PC-3 (cell line): ENCODE data around the gene BOLA3. TPM values are rescaled to one million over a fixed set of nuclear protein-coding genes. Genes with fewer than 3 reads are reported as not detected.

Source experiments
- ATAC-seq: fragments of 200-7000 bp; cut with Tn5 transposase; 2 replicates; pipeline ENCODE4 v1.9.1; 2020; ENCODE audit warnings: mild to moderate bottlenecking, moderate library complexity
- BruUV-seq: library from RNA; stranded (reverse); fragments of 400-500 nt; replicated peaks from 2 replicates; lab custom pipeline; 2021; lab: Mats Ljungman, UMichigan
- CTCF ChIA-PET: fragments of 300-600 bp; sonication (Branson Sonifier 250); formaldehyde crosslinking; loops from one replicate; lab custom pipeline; 2022; ENCODE audit warnings: antibody characterized with exemption; lab: Charles Lee
- POLR2A ChIA-PET: fragments of 300-600 bp; sonication (Branson Sonifier 250); formaldehyde crosslinking; loops from one replicate; lab custom pipeline; 2022; ENCODE audit warnings: antibody characterized with exemption; ENCODE audit not compliant: unreplicated experiment; lab: Charles Lee
- DNase-seq: peaks from one replicate; pipeline ENCODE4 v3.0.0-alpha.2; 2015
- H2AFZ ChIP-seq: fragments of 300-600 bp; sonication (generic); 2 replicates; pipeline ENCODE4 v1.6.0; 2016; ENCODE audit warnings: antibody characterized with exemption, low read length
- H3F3A ChIP-seq: fragments of 300-600 bp; sonication (generic); one replicate; pipeline ENCODE4 v1.6.0; 2017; ENCODE audit warnings: antibody characterized with exemption, low read length, control low read depth, mild to moderate bottlenecking; ENCODE audit not compliant: unreplicated experiment
- H3K27ac ChIP-seq: fragments of 300-600 bp; sonication (generic); 2 replicates; pipeline ENCODE4 v1.5.1; 2016; ENCODE audit warnings: mild to moderate bottlenecking, low read length
- H3K27me3 ChIP-seq: fragments of 300-600 bp; sonication (generic); 2 replicates; pipeline ENCODE4 v1.6.1; 2016; ENCODE audit warnings: low read length, mixed read lengths
- H3K36me3 ChIP-seq: fragments of 300-600 bp; sonication (generic); 2 replicates; pipeline ENCODE4 v1.6.1; 2016; ENCODE audit warnings: low read depth, mixed run types, low read length, mixed read lengths
- H3K4me1 ChIP-seq: fragments of 300-600 bp; sonication (generic); 2 replicates; pipeline ENCODE4 v1.5.1; 2016; ENCODE audit warnings: low read length; ENCODE audit not compliant: insufficient read depth
- H3K4me2 ChIP-seq: fragments of 300-600 bp; sonication (generic); 2 replicates; pipeline ENCODE4 v1.6.0; 2016; ENCODE audit warnings: low read length
- H3K4me3 ChIP-seq: fragments of 300-600 bp; sonication (generic); 2 replicates; pipeline ENCODE4 v1.5.1; 2016; ENCODE audit warnings: mild to moderate bottlenecking, low read length, mixed read lengths
- H3K79me2 ChIP-seq: fragments of 300-600 bp; sonication (generic); 2 replicates; pipeline ENCODE4 v1.6.1; 2017; ENCODE audit warnings: low read length, mixed read lengths
- H3K9ac ChIP-seq: fragments of 300-600 bp; sonication (generic); 2 replicates; pipeline ENCODE4 v1.6.0; 2016; ENCODE audit warnings: mild to moderate bottlenecking, low read length
- H3K9me2 ChIP-seq: fragments of 300-600 bp; sonication (generic); replicated peaks from 2 replicates; pipeline ENCODE4 v1.6.1; 2016; ENCODE audit warnings: mixed run types, low read length, mixed read lengths
- H3K9me3 ChIP-seq: fragments of 300-600 bp; sonication (generic); 2 replicates; pipeline ENCODE4 v1.6.1; 2016; ENCODE audit warnings: low read length, mixed read lengths
- H4K20me1 ChIP-seq: fragments of 300-600 bp; sonication (generic); 2 replicates; pipeline ENCODE4 v1.6.1; 2016; ENCODE audit warnings: low read length, mixed read lengths
- EZH2 ChIP-seq: fragments of 300-600 bp; sonication (generic); IDR thresholded peaks from one replicate; pipeline ENCODE4 v1.6.1; 2017; ENCODE audit warnings: antibody characterized with exemption, mild to moderate bottlenecking, low read length; ENCODE audit not compliant: unreplicated experiment
- EZH2phosphoT487 ChIP-seq: fragments of 300-600 bp; sonication (generic); IDR thresholded peaks from 2 replicates; pipeline ENCODE4 v1.6.1; 2018; ENCODE audit warnings: mild to moderate bottlenecking, antibody characterized with exemption, low read length, borderline replicate concordance
- intact Hi-C: fragments of 100-400 bp; cut with micrococcal nuclease; formaldehyde crosslinking; loops from 2 replicates; pipeline ENCODE4 v1.9.0; 2023
- total RNA-seq: library from RNA; depleted of rRNA; stranded (reverse); fragments of >200 nt; gene quantifications from 2 replicates; pipeline ENCODE4 v1.2.3, GENCODE V29; 2014
- TF ChIP-seq, protein P1 (sequence below): fragments of 300-600 bp; sonication (generic); conservative IDR thresholded peaks from 2 replicates; pipeline ENCODE4 v1.5.1; 2017; ENCODE audit warnings: antibody characterized with exemption, low read depth, mild to moderate bottlenecking, low read length

The BOLA3 gene
- total RNA-seq, 1 experiment from 2014 or later = 104 TPM

DNA sequence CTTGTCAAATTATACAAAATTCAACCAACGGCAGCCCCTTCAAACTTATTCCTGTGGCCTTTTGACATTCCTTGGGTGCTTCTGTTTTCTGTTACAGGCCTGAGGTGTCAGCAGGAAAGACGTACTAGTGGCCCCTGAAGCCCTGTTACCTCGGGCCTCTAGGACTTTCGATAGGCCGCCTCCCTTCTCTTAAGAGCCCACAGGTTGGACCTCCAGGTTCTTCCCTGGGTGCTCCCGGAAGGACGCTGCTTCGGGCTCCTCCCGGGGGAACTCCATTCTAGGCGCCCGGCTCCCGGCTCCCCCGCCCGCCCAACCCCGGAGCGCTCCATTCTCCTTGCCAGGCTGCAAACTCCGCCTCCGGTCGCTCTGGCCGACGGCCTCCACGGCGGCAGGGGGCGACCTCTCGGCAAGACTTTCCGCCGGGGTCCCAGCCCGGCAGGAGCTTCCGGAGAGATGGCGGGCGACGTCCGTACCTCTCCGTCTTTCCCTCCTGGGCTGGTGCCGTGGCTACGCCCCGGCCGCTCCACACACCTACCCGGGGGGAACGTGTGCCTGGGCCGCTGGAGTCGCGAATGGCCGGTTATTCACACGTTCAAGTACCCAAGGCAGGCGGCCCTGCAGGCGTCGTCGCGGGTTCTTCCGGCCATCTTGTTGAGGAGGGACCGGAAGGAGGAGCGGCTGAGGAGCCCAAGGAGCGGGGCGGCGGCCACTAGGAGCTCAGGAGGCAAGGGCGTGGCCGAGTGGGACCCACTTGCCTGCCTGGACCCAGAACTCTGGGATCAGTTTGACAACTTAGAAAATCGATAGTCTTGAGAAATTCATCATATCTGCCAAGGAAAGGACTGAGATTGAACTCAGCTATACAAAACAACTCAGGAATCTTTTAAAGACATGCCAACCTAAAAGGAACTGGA, 27.5 kb downstream of the BOLA3 start:
- Histone ChIP-seq H3K9me3 (no peaks in the 10 kb centered on the region), H3K27me3 (no peaks in the 10 kb centered on the region), H3K9me2 (no peaks in the 10 kb centered on the region), H2AFZ (peak overlapping the region; percentile 95), H3K4me3 (peak overlapping the region; percentile 67), H3K9ac (peak overlapping the region; percentile 68), H3K4me2 (peak overlapping the region; percentile 83), H3K79me2 (no peaks in the 10 kb centered on the region), H4K20me1 (no peaks in the 10 kb centered on the region), H3K4me1 (0 out of 2 replicates have a peak, but pooled peaks cover 5% of the 10 kb centered on the region), H3K27ac (no peak overlapping the region), H3F3A (no peaks in the 10 kb centered on the region), H3K36me3 (no peaks in the 10 kb centered on the region)
- intact Hi-C loops = no loop called here
- ATAC-seq = peak; percentile 93
- CTCF ChIA-PET = interaction anchor here (0.7 kb wide), 1 partner anchor 27 kb away, joined by 3 read pairs; no protein-coding TSS in a partner anchor
- TF ChIP-seq, protein P1, sequence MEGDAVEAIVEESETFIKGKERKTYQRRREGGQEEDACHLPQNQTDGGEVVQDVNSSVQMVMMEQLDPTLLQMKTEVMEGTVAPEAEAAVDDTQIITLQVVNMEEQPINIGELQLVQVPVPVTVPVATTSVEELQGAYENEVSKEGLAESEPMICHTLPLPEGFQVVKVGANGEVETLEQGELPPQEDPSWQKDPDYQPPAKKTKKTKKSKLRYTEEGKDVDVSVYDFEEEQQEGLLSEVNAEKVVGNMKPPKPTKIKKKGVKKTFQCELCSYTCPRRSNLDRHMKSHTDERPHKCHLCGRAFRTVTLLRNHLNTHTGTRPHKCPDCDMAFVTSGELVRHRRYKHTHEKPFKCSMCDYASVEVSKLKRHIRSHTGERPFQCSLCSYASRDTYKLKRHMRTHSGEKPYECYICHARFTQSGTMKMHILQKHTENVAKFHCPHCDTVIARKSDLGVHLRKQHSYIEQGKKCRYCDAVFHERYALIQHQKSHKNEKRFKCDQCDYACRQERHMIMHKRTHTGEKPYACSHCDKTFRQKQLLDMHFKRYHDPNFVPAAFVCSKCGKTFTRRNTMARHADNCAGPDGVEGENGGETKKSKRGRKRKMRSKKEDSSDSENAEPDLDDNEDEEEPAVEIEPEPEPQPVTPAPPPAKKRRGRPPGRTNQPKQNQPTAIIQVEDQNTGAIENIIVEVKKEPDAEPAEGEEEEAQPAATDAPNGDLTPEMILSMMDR = peak; percentile 42
- TF ChIP-seq EZH2 = no peak
- POLR2A ChIA-PET = no interaction called here
- BruUV-seq = TSS peak; percentile 84
- peak; percentile 61 for DNase-seq

DNA sequence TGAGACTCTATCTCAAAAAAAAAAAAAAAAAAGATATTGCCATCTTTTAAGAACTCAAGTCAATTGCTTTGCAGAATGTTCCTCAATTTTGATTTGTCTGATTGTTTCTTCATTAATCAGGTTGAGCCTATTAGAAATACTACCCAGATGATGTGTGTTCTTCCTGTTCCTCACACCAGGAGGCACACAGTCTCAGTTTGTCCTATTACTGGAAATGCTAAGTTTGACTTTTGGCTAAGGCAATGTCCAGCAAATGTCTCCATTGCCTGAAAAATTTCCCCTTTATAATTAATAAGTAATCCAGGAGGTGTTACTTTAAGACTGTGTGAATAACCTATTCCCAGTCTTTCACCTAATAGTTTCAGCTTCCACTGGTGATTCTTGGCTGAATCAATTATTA, 28.4 kb downstream of the BOLA3 start:
- H4K20me1 ChIP-seq = no peaks in the 10 kb centered on the region
- DNase-seq (peak; percentile 17), ATAC-seq (no peak)
- no peaks in the 10 kb centered on the region for H3K9me3 ChIP-seq
- BruUV-seq = no TSS peak
- H3F3A ChIP-seq = no peaks in the 10 kb centered on the region
- no peaks in the 10 kb centered on the region for H3K36me3 ChIP-seq
- 0 out of 2 replicates have a peak, but pooled peaks cover 5% of the 10 kb centered on the region for H3K4me1 ChIP-seq
- no peaks in the 10 kb centered on the region for H3K27me3 ChIP-seq
- H3K9ac ChIP-seq = no peak overlapping the region
- H3K79me2 ChIP-seq = no peaks in the 10 kb centered on the region
- H3K9me2 ChIP-seq = no peaks in the 10 kb centered on the region
- H3K4me3 ChIP-seq = peak overlapping the region; percentile 67
- intact Hi-C loops = no loop called here
- POLR2A ChIA-PET = no interaction called here
- peak overlapping the region; percentile 83 for H3K4me2 ChIP-seq
- peak overlapping the region; percentile 95 for H2AFZ ChIP-seq
- TF ChIP-seq EZH2 = no peak
- TF ChIP-seq, protein P1 = 0 out of 2 replicates have a peak, but pooled peaks have one; percentile 30
- CTCF ChIA-PET = no interaction called here
- no peak overlapping the region for H3K27ac ChIP-seq

DNA sequence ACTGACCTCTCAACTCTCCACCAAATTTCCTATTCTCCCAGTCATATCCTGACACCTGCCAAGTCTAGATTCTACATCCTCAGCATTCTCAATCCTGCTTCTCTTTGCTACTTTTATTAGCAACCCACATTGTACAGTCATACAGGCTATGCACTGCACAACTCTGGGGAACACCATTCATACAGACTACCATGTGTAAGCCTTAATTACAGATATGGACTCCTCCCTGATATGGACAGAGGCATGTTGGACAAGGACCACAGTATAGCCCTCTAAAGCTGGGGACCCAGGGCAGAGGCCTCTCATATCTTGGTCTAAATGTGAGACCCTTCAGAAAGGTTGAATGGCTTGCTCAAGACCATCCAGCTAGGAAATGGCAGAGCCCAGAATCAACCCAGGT, 36.3 kb downstream of the BOLA3 start:
- intact Hi-C loops = no loop called here
- no TSS peak for BruUV-seq
- ATAC-seq (no peak), DNase-seq (no peak)
- no peaks in the 10 kb centered on the region for H3K79me2 ChIP-seq
- ChIA-PET POLR2A (no interaction called here), CTCF (no interaction called here)
- H3K9ac ChIP-seq = no peak overlapping the region
- no peak overlapping the region for H3K4me3 ChIP-seq
- no peak overlapping the region for H3K27ac ChIP-seq
- no peaks in the 10 kb centered on the region for H3K27me3 ChIP-seq
- no peaks in the 10 kb centered on the region for H3K36me3 ChIP-seq
- H3K9me2 ChIP-seq = no peaks in the 10 kb centered on the region
- H3K4me1 ChIP-seq = no peaks in the 10 kb centered on the region
- H3F3A ChIP-seq = no peaks in the 10 kb centered on the region
- H2AFZ ChIP-seq = no peak overlapping the region
- H3K4me2 ChIP-seq = no peak overlapping the region
- TF ChIP-seq EZH2phosphoT487 = no peak
- TF ChIP-seq, protein P1 = no peak
- TF ChIP-seq EZH2 = no peak
- H3K9me3 ChIP-seq = no peaks in the 10 kb centered on the region
- no peaks in the 10 kb centered on the region for H4K20me1 ChIP-seq
